Measurements from ENCODE around the gene COPA.

GRCh38 chr1:160277987-160278386 is 65.1 kb downstream of the COPA start:
- TF ChIP-seq, protein P1, sequence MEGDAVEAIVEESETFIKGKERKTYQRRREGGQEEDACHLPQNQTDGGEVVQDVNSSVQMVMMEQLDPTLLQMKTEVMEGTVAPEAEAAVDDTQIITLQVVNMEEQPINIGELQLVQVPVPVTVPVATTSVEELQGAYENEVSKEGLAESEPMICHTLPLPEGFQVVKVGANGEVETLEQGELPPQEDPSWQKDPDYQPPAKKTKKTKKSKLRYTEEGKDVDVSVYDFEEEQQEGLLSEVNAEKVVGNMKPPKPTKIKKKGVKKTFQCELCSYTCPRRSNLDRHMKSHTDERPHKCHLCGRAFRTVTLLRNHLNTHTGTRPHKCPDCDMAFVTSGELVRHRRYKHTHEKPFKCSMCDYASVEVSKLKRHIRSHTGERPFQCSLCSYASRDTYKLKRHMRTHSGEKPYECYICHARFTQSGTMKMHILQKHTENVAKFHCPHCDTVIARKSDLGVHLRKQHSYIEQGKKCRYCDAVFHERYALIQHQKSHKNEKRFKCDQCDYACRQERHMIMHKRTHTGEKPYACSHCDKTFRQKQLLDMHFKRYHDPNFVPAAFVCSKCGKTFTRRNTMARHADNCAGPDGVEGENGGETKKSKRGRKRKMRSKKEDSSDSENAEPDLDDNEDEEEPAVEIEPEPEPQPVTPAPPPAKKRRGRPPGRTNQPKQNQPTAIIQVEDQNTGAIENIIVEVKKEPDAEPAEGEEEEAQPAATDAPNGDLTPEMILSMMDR (IDR thresholded peaks at IDR 0.05), result no peak
- TF ChIP-seq POLR2A (IDR thresholded peaks at IDR 0.05), result no peak
